Adrenal gland (tissue), 5 donors: ENCODE data around the gene COL18A1.
A peak's percentile ranks its signal among the peaks of the same experiment; 100 is the strongest.

Experiments used
- POLR2A ChIP-seq, 2 donors: fragments of 450-650 bp; IDR thresholded peaks; one replicate each; pipeline ENCODE4 v1.6.1; 2017; ENCODE audit warnings: antibody characterized with exemption in 2 of 2, mild to moderate bottlenecking in 2 of 2, moderate library complexity in 1 of 2
- TF ChIP-seq, protein P1 (sequence below), 6 experiments: fragments of 450-650 bp in 4 of 6; fragments of 200-600 bp in 2 of 6; sonication (generic) in 1 of 6; IDR thresholded peaks; 1 replicate in 5 of 6; 2 replicates in 1 of 6; pipeline versions ENCODE4 v1.5.1 to v1.8.0; 2016 to 2021; ENCODE audit warnings: antibody characterized with exemption in 6 of 6, mild to moderate bottlenecking in 2 of 6, moderate library complexity in 1 of 6
- donor health status: DM: no; HTN: no; CAD: no.

GRCh38 chr21:45419162-45419561 is 14.2 kb downstream of the COL18A1 start:
- TF ChIP-seq, protein P1, sequence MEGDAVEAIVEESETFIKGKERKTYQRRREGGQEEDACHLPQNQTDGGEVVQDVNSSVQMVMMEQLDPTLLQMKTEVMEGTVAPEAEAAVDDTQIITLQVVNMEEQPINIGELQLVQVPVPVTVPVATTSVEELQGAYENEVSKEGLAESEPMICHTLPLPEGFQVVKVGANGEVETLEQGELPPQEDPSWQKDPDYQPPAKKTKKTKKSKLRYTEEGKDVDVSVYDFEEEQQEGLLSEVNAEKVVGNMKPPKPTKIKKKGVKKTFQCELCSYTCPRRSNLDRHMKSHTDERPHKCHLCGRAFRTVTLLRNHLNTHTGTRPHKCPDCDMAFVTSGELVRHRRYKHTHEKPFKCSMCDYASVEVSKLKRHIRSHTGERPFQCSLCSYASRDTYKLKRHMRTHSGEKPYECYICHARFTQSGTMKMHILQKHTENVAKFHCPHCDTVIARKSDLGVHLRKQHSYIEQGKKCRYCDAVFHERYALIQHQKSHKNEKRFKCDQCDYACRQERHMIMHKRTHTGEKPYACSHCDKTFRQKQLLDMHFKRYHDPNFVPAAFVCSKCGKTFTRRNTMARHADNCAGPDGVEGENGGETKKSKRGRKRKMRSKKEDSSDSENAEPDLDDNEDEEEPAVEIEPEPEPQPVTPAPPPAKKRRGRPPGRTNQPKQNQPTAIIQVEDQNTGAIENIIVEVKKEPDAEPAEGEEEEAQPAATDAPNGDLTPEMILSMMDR (IDR thresholded peaks at IDR 0.05): no peak
- peak in 1 of 2 donors; percentile 7 for TF ChIP-seq POLR2A (IDR thresholded peaks at IDR 0.05)
